HEK293 (cell line): ENCODE data around the gene LCTL.

Source experiments
- KLF9 ChIP-seq: fragments of 450-650 bp; formaldehyde crosslinking; IDR thresholded peaks from 2 replicates; pipeline ENCODE4 v1.5.1; 2016; ENCODE audit warnings: missing biosample characterization, missing genetic modification characterization, low read depth
- ZNF366 ChIP-seq: fragments of 450-650 bp; formaldehyde crosslinking; conservative IDR thresholded peaks from 2 replicates; pipeline ENCODE4 v1.5.1; 2016; ENCODE audit warnings: missing biosample characterization, missing genetic modification characterization
- ZNF843 ChIP-seq: fragments of 450-650 bp; formaldehyde crosslinking; IDR thresholded peaks from 2 replicates; pipeline ENCODE4 v1.5.1; 2016; ENCODE audit warnings: missing biosample characterization, missing genetic modification characterization
- TF ChIP-seq, protein P1 (sequence below): fragments of 450-650 bp; formaldehyde crosslinking; IDR thresholded peaks from 2 replicates; pipeline ENCODE4 v1.5.1; 2016; ENCODE audit warnings: missing biosample characterization, missing genetic modification characterization
- TF ChIP-seq, protein P2 (sequence below): fragments of 450-650 bp; formaldehyde crosslinking; IDR thresholded peaks from 2 replicates; pipeline ENCODE4 v1.5.1; 2016; ENCODE audit warnings: missing biosample characterization, missing genetic modification characterization
- TF ChIP-seq, protein P3 (sequence below): fragments of 450-650 bp; formaldehyde crosslinking; IDR thresholded peaks from 2 replicates; pipeline ENCODE4 v1.5.1; 2016; ENCODE audit warnings: missing biosample characterization, missing genetic modification characterization
- TF ChIP-seq, protein P4 (sequence below): fragments of 450-650 bp; formaldehyde crosslinking; IDR thresholded peaks from 2 replicates; pipeline ENCODE4 v1.5.1; 2016; ENCODE audit warnings: missing biosample characterization, missing genetic modification characterization

DNA sequence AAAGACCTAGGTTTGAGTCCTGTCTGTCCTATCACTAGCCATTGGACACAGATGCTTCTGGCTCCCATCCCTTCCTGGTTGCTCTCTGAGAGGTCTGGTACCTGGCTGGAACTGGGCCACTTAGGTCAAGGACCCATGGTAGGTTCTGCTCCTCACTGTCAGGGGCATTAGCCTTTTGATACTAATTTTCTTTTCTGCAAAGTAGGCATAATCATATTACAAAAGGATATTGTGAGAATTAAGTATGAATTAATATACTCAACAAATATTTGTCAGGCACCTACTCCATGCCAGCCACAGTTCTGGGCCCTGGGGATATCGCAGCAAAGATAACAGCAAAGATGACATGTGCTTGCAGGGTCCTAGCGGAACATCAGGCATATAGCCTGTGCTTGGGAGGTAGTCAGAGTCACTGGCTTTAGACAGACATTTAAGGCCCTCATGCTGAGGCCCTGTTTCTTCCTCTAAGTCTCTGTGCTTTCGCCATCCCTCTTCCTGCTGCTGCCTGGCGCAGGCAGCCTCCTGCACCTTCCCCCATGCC lies 25.6 kb upstream of the LCTL start:
- no peak for TF ChIP-seq ZNF366 (tag by site-specific recombination)
- TF ChIP-seq ZNF843 (tag by site-specific recombination), result no peak
- TF ChIP-seq, protein P1, sequence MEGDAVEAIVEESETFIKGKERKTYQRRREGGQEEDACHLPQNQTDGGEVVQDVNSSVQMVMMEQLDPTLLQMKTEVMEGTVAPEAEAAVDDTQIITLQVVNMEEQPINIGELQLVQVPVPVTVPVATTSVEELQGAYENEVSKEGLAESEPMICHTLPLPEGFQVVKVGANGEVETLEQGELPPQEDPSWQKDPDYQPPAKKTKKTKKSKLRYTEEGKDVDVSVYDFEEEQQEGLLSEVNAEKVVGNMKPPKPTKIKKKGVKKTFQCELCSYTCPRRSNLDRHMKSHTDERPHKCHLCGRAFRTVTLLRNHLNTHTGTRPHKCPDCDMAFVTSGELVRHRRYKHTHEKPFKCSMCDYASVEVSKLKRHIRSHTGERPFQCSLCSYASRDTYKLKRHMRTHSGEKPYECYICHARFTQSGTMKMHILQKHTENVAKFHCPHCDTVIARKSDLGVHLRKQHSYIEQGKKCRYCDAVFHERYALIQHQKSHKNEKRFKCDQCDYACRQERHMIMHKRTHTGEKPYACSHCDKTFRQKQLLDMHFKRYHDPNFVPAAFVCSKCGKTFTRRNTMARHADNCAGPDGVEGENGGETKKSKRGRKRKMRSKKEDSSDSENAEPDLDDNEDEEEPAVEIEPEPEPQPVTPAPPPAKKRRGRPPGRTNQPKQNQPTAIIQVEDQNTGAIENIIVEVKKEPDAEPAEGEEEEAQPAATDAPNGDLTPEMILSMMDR (tag by site-specific recombination), result no peak
- TF ChIP-seq, protein P2, sequence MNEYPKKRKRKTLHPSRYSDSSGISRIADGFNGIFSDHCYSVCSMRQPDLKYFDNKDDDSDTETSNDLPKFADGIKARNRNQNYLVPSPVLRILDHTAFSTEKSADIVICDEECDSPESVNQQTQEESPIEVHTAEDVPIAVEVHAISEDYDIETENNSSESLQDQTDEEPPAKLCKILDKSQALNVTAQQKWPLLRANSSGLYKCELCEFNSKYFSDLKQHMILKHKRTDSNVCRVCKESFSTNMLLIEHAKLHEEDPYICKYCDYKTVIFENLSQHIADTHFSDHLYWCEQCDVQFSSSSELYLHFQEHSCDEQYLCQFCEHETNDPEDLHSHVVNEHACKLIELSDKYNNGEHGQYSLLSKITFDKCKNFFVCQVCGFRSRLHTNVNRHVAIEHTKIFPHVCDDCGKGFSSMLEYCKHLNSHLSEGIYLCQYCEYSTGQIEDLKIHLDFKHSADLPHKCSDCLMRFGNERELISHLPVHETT (tag by site-specific recombination), result no peak
- TF ChIP-seq, protein P3, sequence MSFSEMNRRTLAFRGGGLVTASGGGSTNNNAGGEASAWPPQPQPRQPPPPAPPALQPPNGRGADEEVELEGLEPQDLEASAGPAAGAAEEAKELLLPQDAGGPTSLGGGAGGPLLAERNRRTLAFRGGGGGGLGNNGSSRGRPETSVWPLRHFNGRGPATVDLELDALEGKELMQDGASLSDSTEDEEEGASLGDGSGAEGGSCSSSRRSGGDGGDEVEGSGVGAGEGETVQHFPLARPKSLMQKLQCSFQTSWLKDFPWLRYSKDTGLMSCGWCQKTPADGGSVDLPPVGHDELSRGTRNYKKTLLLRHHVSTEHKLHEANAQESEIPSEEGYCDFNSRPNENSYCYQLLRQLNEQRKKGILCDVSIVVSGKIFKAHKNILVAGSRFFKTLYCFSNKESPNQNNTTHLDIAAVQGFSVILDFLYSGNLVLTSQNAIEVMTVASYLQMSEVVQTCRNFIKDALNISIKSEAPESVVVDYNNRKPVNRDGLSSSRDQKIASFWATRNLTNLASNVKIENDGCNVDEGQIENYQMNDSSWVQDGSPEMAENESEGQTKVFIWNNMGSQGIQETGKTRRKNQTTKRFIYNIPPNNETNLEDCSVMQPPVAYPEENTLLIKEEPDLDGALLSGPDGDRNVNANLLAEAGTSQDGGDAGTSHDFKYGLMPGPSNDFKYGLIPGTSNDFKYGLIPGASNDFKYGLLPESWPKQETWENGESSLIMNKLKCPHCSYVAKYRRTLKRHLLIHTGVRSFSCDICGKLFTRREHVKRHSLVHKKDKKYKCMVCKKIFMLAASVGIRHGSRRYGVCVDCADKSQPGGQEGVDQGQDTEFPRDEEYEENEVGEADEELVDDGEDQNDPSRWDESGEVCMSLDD, result no peak
- TF ChIP-seq, protein P4, sequence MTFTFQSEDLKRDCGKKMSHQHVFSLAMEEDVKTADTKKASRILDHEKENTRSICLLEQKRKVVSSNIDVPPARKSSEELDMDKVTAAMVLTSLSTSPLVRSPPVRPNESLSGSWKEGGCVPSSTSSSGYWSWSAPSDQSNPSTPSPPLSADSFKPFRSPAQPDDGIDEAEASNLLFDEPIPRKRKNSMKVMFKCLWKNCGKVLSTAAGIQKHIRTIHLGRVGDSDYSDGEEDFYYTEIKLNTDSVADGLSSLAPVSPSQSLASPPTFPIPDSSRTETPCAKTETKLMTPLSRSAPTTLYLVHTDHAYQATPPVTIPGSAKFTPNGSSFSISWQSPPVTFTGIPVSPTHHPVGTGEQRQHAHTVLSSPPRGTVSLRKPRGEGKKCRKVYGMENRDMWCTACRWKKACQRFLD (tag by site-specific recombination), result no peak
- no peak for TF ChIP-seq KLF9 (tag by site-specific recombination)
